H1 (cell line): ENCODE results near the gene MACF1. TPM values are rescaled to one million over a fixed set of nuclear protein-coding genes. Genes with fewer than 3 reads are reported as not detected.

Experiments used
- CTCF ChIA-PET: fragments of 300-600 bp; sonication (Branson Sonifier 250); formaldehyde crosslinking; loops from one replicate; lab custom pipeline; 2021; ENCODE audit not compliant: partially characterized antibody; lab: Charles Lee
- POLR2A ChIA-PET: fragments of 300-600 bp; sonication (Branson Sonifier 250); formaldehyde crosslinking; loops from one replicate; lab custom pipeline; 2021; ENCODE audit warnings: inconsistent platforms; ENCODE audit not compliant: partially characterized antibody; lab: Charles Lee
- DNase-seq, 2 experiments: peaks; one replicate each; pipeline versions ENCODE4 v3.0.0 to v3.0.0-alpha.2; 2010 to 2022; ENCODE audit warnings: low spot score in 2 of 2, low read depth in 1 of 2, mixed read lengths in 1 of 2
- FAIRE-seq: peaks from 2 replicates; lab custom pipeline; 2011; peaks lifted over from hg19 to GRCh38; lab: Jason Lieb, UNC
- H2AFZ ChIP-seq: 2 replicates; pipeline ENCODE4 v1.8.1; 2012; ENCODE audit warnings: low read length, inconsistent platforms
- H2AK5ac ChIP-seq: 2 replicates; pipeline ENCODE4 v1.6.1; 2013; ENCODE audit warnings: low read depth, low read length
- H2BK120ac ChIP-seq: replicated peaks from 2 replicates; pipeline ENCODE3; 2013; ENCODE audit warnings: low read depth, low read length, inconsistent platforms
- H2BK12ac ChIP-seq: 2 replicates; pipeline ENCODE4 v1.6.1; 2013; ENCODE audit warnings: low read depth, low read length
- H2BK15ac ChIP-seq: 2 replicates; pipeline ENCODE4 v1.6.1; 2013; ENCODE audit warnings: low read length
- H2BK20ac ChIP-seq: 2 replicates; pipeline ENCODE4 v1.6.1; 2013; ENCODE audit warnings: low read length
- H2BK5ac ChIP-seq: 2 replicates; pipeline ENCODE4 v1.6.1; 2013; ENCODE audit warnings: low read depth, low read length
- H3K14ac ChIP-seq: 2 replicates; pipeline ENCODE4 v1.6.1; 2013; ENCODE audit warnings: inconsistent platforms; ENCODE audit not compliant: insufficient read length
- H3K18ac ChIP-seq: 2 replicates; pipeline ENCODE4 v1.6.1; 2013; ENCODE audit warnings: low read length; ENCODE audit errors: extremely low read depth
- H3K23ac ChIP-seq: 2 replicates; pipeline ENCODE4 v1.6.1; 2013; ENCODE audit warnings: inconsistent platforms; ENCODE audit not compliant: insufficient read length
- H3K23me2 ChIP-seq: 2 replicates; pipeline ENCODE4 v1.6.1; 2013; ENCODE audit warnings: low read depth, low read length
- H3K27ac ChIP-seq: 2 replicates; pipeline ENCODE4 v1.6.1; 2011; ENCODE audit warnings: low read depth, low read length, inconsistent platforms
- H3K27me3 ChIP-seq, 4 experiments: replicated peaks in 1 of 4; 1 replicate in 1 of 4; 2 replicates in 3 of 4; pipeline versions ENCODE4 v1.6.1 to v1.8.1; 2011 to 2013; ENCODE audit warnings: low read length in 3 of 4, mild to moderate bottlenecking in 3 of 4, inconsistent platforms in 2 of 4, mixed read lengths in 2 of 4, moderate library complexity in 1 of 4; ENCODE audit not compliant: control insufficient read depth in 3 of 4, insufficient read depth in 3 of 4; ENCODE audit errors: extremely low read depth in 1 of 4
- H3K36me3 ChIP-seq, 4 experiments: 2 replicates each; pipeline versions ENCODE4 v1.6.1 to v1.8.1; 2011 to 2013; ENCODE audit warnings: mild to moderate bottlenecking in 4 of 4, low read length in 3 of 4, moderate library complexity in 2 of 4, control low read depth in 1 of 4, inconsistent platforms in 1 of 4; ENCODE audit not compliant: insufficient read depth in 4 of 4, control insufficient read depth in 2 of 4
- H3K4ac ChIP-seq: replicated peaks from 2 replicates; pipeline ENCODE3; 2013; ENCODE audit warnings: low read length, low read depth, mixed read lengths, inconsistent platforms; ENCODE audit not compliant: insufficient read length
- H3K4me1 ChIP-seq, 4 experiments: replicated peaks in 1 of 4; 1 replicate in 1 of 4; 2 replicates in 3 of 4; pipeline versions ENCODE4 v1.6.1 to v1.8.1; 2011 to 2013; ENCODE audit warnings: low read length in 3 of 4, inconsistent platforms in 2 of 4, mixed read lengths in 1 of 4; ENCODE audit not compliant: insufficient read depth in 4 of 4, control insufficient read depth in 3 of 4
- H3K4me2 ChIP-seq, 2 experiments: 2 replicates each; pipeline versions ENCODE4 v1.6.1 to v1.8.1; 2011 to 2013; ENCODE audit warnings: low read depth in 2 of 2, low read length in 2 of 2, control low read depth in 1 of 2, inconsistent platforms in 1 of 2, mild to moderate bottlenecking in 1 of 2; ENCODE audit not compliant: insufficient read depth in 1 of 2
- H3K4me3 ChIP-seq, 4 experiments: fragments of 200-600, 300-600 bp in 1 of 4; sonication (generic), shearing (Covaris generic), sonication (Bioruptor Twin) in 1 of 4; 2 replicates each; pipeline versions ENCODE4 v1.5.1 to v1.8.1; 2011 to 2016; ENCODE audit warnings: low read length in 4 of 4, low read depth in 3 of 4, control low read depth in 2 of 4, inconsistent platforms in 2 of 4, mild to moderate bottlenecking in 2 of 4, mixed read lengths in 1 of 4, moderate library complexity in 1 of 4; ENCODE audit not compliant: insufficient read depth in 2 of 4; ENCODE audit errors: extremely low read depth in 1 of 4
- H3K56ac ChIP-seq: replicated peaks from 2 replicates; pipeline ENCODE3; 2013; ENCODE audit warnings: low read depth, mild to moderate bottlenecking, mixed read lengths, low read length, inconsistent platforms; ENCODE audit not compliant: insufficient read length
- H3K79me1 ChIP-seq: 2 replicates; pipeline ENCODE4 v1.6.1; 2013; ENCODE audit warnings: low read depth, low read length, control low read depth
- H3K79me2 ChIP-seq, 2 experiments: 2 replicates each; pipeline versions ENCODE4 v1.6.1 to v1.8.1; 2012 to 2013; ENCODE audit warnings: low read length in 2 of 2, mild to moderate bottlenecking in 2 of 2, inconsistent platforms in 1 of 2; ENCODE audit not compliant: insufficient read depth in 2 of 2, control insufficient read depth in 1 of 2
- H3K9ac ChIP-seq, 4 experiments: replicated peaks in 1 of 4; 1 replicate in 1 of 4; 2 replicates in 3 of 4; pipeline versions ENCODE4 v1.6.1 to v1.8.1; 2011 to 2013; ENCODE audit warnings: low read depth in 3 of 4, low read length in 3 of 4, control low read depth in 2 of 4, mild to moderate bottlenecking in 2 of 4, moderate library complexity in 2 of 4, inconsistent platforms in 1 of 4; ENCODE audit errors: extremely low read depth in 1 of 4
- H3K9me3 ChIP-seq, 2 experiments: 2 replicates each; pipeline versions ENCODE4 v1.6.1 to v1.8.1; 2012 to 2013; ENCODE audit warnings: mild to moderate bottlenecking in 2 of 2, moderate library complexity in 2 of 2, control low read depth in 1 of 2, inconsistent platforms in 1 of 2, low read depth in 1 of 2, low read length in 1 of 2, mixed read lengths in 1 of 2; ENCODE audit not compliant: insufficient read depth in 2 of 2
- H4K20me1 ChIP-seq, 2 experiments: replicated peaks in 1 of 2; 2 replicates each; pipeline versions ENCODE3 to v1.8.1; 2011 to 2013; ENCODE audit warnings: inconsistent platforms in 2 of 2, low read length in 2 of 2, mild to moderate bottlenecking in 1 of 2; ENCODE audit not compliant: insufficient read depth in 2 of 2, control insufficient read depth in 1 of 2
- H4K5ac ChIP-seq: 2 replicates; pipeline ENCODE4 v1.6.1; 2013; ENCODE audit warnings: low read length, low read depth, mixed read lengths, inconsistent platforms; ENCODE audit not compliant: insufficient read length
- H4K8ac ChIP-seq: 2 replicates; pipeline ENCODE4 v1.8.0; 2013; ENCODE audit warnings: mild to moderate bottlenecking, moderate library complexity, low read length, inconsistent platforms; ENCODE audit not compliant: insufficient read depth; ENCODE audit errors: extremely low read depth
- H4K91ac ChIP-seq: replicated peaks from 2 replicates; pipeline ENCODE3; 2013; ENCODE audit warnings: low read length, mixed read lengths, inconsistent platforms; ENCODE audit not compliant: insufficient read length
- CEBPB ChIP-seq: IDR thresholded peaks from 2 replicates; pipeline ENCODE4 v1.6.1; 2012; ENCODE audit warnings: low read depth, low read length
- CHD2 ChIP-seq: IDR thresholded peaks from 2 replicates; pipeline ENCODE4 v1.6.1; 2012; ENCODE audit warnings: low read length, improper control_type of control experiment
- FOSL1 ChIP-seq: IDR thresholded peaks from 2 replicates; pipeline ENCODE4 v1.6.1; 2011; ENCODE audit warnings: mild to moderate bottlenecking, low read depth, low read length, moderate library complexity; ENCODE audit not compliant: insufficient read depth
- RXRA ChIP-seq: IDR thresholded peaks from 2 replicates; pipeline ENCODE4 v1.6.1; 2011; ENCODE audit warnings: low read depth, mild to moderate bottlenecking, low read length, moderate library complexity; ENCODE audit not compliant: insufficient read depth
- SAP30 ChIP-seq: fragments of 300-600 bp; sonication (generic); IDR thresholded peaks from 2 replicates; pipeline ENCODE4 v1.7.1; 2012; ENCODE audit warnings: low read length, moderate library complexity, mild to moderate bottlenecking, inconsistent platforms; ENCODE audit not compliant: insufficient read depth, insufficient replicate concordance
- SUZ12 ChIP-seq: fragments of 200-600 bp; sonication (generic); IDR thresholded peaks from 2 replicates; pipeline ENCODE4 v1.6.1; 2012; ENCODE audit warnings: mild to moderate bottlenecking, inconsistent platforms, low read length, moderate library complexity, mixed read lengths
- TAF7 ChIP-seq: optimal IDR thresholded peaks from 2 replicates; pipeline ENCODE3; 2011; ENCODE audit warnings: low read depth, mild to moderate bottlenecking, inconsistent platforms, low read length, moderate library complexity, borderline replicate concordance
- TBP ChIP-seq: IDR thresholded peaks from 2 replicates; pipeline ENCODE4 v1.6.1; 2011; ENCODE audit warnings: low read depth, low read length, improper control_type of control experiment
- WGBS, 2 experiments: shearing (Covaris generic) in 1 of 2; methylation state at CpG; one replicate each; pipeline versions ENCODE4 v1.1.6 to v1.1.7; 2013 to 2015; ENCODE audit warnings: low lambda C conversion rate in 2 of 2, mixed read lengths in 2 of 2, inconsistent platforms in 1 of 2, low coverage in 1 of 2, missing lambda C conversion rate in 1 of 2; ENCODE audit not compliant: insufficient replicate concordance in 2 of 2, insufficient coverage in 1 of 2, insufficient read length in 1 of 2; ENCODE audit errors: extremely low coverage in 1 of 2, missing lambda C conversion rate in 1 of 2; 5-methylcytosine and 5-hydroxymethylcytosine counted together
- polyA plus RNA-seq, 7 experiments: library from polyadenylated mRNA; depleted of rRNA in 3 of 7; stranded (reverse) in 5 of 7; unstranded in 2 of 7; fragments of >200 nt in 5 of 7; fragments of 200-250 nt in 2 of 7; gene quantifications; 1 replicate in 5 of 7; 2 replicates in 1 of 7; 4 replicates in 1 of 7; pipeline versions ENCODE4 v1.2.1 to v1.2.3, GENCODE V29; 2011 to 2013; ENCODE audit warnings: missing spikeins in 2 of 7, mixed read lengths in 2 of 7
- total RNA-seq: library from RNA; stranded (reverse); fragmentation: NEBNext Ultra II Directional; extraction: Animal tissue kit (Norgen Biotek cat#: 25700); gene quantifications from 2 replicates; pipeline ENCODE4 v1.2.1, GENCODE V29; 2021

Gene MACF1
- total and polyA plus RNA-seq, 2 of the 8 experiments (the other 6 are each of a cell fraction or from before 2014, with no cell fraction given) = 59.8 to 285 TPM

- H2BK20ac ChIP-seq = no peak overlapping the region
- H2BK120ac ChIP-seq = peak overlapping the region; percentile 41
- WGBS, 2 experiments = 1% methylated on average over 38 of the region's 71 CpGs; no CpG with 5 or more reads in 1 of the 2 experiments
- H4K91ac ChIP-seq = peak overlapping the region; percentile 48
- H2BK12ac ChIP-seq = no peak overlapping the region
- H3K4me3 ChIP-seq = peak overlapping the region; percentile 62 to 97 (median 88)
- ChIA-PET CTCF (interaction anchor here (0.6 to 7.0 kb wide), 11 partner anchors 10 to 313 kb away, joined by 3 to 46 read pairs (median 6); no protein-coding TSS in a partner anchor), POLR2A (interaction anchor here (0.7 to 2.4 kb wide), 11 partner anchors 11 to 141 kb away, joined by 3 to 9 read pairs (median 4); no protein-coding TSS in a partner anchor)
- peak overlapping the region; percentile 19 to 80 (median 74) for H3K9ac ChIP-seq
- peaks cover 0 to 18% (median 15%) of the 10 kb centered on the region in 4 experiments; a peak in 6 of 7 replicates for H3K4me1 ChIP-seq
- H4K5ac ChIP-seq = no peak overlapping the region
- H4K20me1 ChIP-seq = peaks cover 10 to 19% of the 10 kb centered on the region in 2 experiments
- peak overlapping the region; percentile 21 for H4K8ac ChIP-seq
- H2AK5ac ChIP-seq = no peak overlapping the region
- peaks cover 14% of the 10 kb centered on the region for H3K79me1 ChIP-seq
- peaks cover 6 to 40% of the 10 kb centered on the region in 2 experiments for H3K79me2 ChIP-seq
- no peak overlapping the region; the same call in 1 of the 2 replicates for H2BK15ac ChIP-seq
- peaks cover 2 to 11% (median 8%) of the 10 kb centered on the region in 4 experiments; a peak in 3 of 8 replicates for H3K36me3 ChIP-seq
- H3K4me2 ChIP-seq = peak overlapping the region; percentile 80 to 97
- H3K9me3 ChIP-seq = no peaks in the 10 kb centered on the region
- FAIRE-seq = no peak
- peak overlapping the region; percentile 79; the same call in 1 of the 2 replicates for H3K18ac ChIP-seq
- no peak overlapping the region for H3K23ac ChIP-seq
- H3K27me3 ChIP-seq = no peaks in the 10 kb centered on the region
- peak overlapping the region; percentile 48 for H3K56ac ChIP-seq
- no peak overlapping the region for H3K4ac ChIP-seq
- no peak overlapping the region for H2AFZ ChIP-seq
- no peak overlapping the region for H3K14ac ChIP-seq
- peak in 1 of 2 experiments; percentile 76 for DNase-seq
- peaks cover 7% of the 10 kb centered on the region; the same call in 1 of the 2 replicates for H3K23me2 ChIP-seq
- peak overlapping the region; percentile 20; the same call in 1 of the 2 replicates for H2BK5ac ChIP-seq
- H3K27ac ChIP-seq = peak overlapping the region; percentile 66
- no peak for TF ChIP-seq SAP30
- no peak for TF ChIP-seq FOSL1
- no peak for TF ChIP-seq CEBPB
- no peak for TF ChIP-seq CHD2
- TF ChIP-seq TAF7 = peak; percentile 15
- TF ChIP-seq TBP = peak; percentile 30; the same call in 1 of the 2 replicates
- TF ChIP-seq RXRA = no peak
- TF ChIP-seq SUZ12 = no peak
Measured at GRCh38 chr1:39409055-39409816, 204.7 kb downstream of the MACF1 start.
